Stimulated activated CD4-positive, alpha-beta T cell treated with anti-CD3 and anti-CD28 coated beads, Interleukin-1b, Interleukin-23, amount 100 ng/mL, for 4 hours (primary cell): ENCODE measurements around the gene CACNA1I.
A peak's percentile ranks its signal among the peaks of the same experiment; 100 is the strongest.

Experiments used
- DNase-seq, 2 donors: peaks; one replicate each; pipeline ENCODE4 v3.0.0-alpha.2; 2020; ENCODE audit warnings: low read depth in 2 of 2

The CACNA1I gene

DNA sequence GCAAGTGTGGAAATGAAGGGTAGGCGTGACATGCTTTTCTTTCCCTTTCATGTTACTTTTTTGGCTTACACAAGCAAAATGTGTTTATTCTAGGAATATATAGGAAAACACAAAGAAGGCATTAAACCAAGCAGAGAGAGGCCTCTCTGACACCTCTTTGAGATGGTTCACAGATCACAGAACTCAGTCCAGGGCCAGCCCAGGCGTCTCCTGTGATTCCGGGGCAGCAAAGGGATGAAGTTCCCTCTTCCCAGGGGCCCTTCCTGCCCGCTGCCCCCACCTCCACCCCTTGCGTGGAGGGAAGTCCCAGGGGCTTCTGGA is 78.0 kb downstream of the CACNA1I start:
- no peak for DNase-seq

DNA sequence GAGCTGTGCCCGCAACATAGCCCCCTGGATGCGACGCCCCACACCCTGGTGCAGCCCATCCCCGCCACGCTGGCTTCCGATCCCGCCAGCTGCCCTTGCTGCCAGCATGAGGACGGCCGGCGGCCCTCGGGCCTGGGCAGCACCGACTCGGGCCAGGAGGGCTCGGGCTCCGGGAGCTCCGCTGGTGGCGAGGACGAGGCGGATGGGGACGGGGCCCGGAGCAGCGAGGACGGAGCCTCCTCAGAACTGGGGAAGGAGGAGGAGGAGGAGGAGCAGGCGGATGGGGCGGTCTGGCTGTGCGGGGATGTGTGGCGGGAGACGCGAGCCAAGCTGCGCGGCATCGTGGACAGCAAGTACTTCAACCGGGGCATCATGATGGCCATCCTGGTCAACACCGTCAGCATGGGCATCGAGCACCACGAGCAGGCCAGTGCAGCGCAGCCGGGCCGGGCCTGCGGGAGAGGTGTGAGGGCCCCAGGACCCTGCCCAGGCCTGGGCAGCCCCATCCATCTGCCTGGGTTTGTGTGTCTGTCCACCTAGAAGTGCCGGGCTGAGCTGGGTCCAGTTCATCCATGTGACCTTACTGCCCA is 79.0 kb downstream of the CACNA1I start:
- DNase-seq, result no peak

DNA sequence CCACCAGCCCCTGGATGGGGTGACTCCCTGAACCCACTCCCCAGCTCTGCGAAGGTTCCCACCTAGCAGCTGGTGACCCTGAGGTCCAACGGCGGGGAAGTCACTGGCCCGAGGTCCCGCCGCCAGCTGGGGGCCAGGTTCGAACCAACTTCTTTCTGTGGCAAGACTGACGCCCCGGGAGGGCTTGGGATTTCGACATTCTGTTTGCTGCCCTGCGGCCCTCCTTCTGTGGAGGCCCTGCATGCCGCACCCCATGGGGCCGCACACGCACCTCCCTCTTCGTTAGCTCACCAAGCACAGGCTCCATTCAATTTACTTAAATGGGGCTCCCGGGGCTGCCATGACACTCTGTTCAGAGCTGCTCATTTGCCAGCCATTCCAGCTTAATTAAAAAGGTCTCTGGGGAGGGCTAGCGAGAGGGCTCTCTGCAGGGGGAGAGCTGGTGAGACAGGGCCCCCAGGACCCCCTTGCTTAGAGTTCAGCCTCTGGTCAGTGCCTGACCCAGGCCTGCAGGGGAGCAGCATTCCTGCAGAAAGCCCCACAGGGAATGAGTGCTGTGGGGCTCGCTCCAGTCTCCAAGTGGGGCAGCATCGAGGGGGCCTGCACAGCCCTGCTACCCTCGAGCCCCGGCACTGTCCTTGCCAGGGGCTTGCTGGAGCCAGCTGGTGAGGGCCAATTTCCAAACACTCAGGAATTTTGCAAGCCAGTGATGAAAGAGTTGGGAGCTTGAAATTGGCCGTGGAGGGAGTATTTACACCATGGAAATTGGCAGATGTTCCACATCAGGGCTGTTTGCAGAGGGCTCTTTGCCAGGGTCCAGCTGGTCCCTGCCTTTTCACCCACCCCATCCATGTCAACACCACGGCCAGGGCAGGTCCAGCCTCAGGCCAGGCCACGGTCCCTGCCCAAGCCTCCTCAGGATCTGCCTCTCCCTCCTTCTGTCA is 80.8 kb downstream of the CACNA1I start:
- DNase-seq, result no peak

GRCh38 chr22:39652990-39653786 is 82.6 kb downstream of the CACNA1I start:
- no peak for DNase-seq

DNA sequence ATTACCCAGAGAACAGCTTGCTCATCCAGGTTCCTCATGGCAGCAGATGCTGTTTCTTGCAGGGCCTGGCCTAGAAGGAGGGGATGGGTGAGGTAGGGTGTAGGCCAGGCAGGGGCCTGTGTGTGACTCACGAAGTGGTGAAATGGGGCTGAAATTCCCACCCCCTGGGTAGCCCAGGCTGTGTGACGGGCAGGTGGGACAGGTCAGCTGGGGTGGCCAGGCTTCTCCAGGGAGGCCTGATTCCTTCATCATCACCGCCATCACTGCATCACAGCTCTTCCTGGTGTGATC is 83.2 kb downstream of the CACNA1I start:
- DNase-seq, result no peak

GRCh38 chr22:39654131-39654926 is 83.8 kb downstream of the CACNA1I start:
- no peak for DNase-seq

DNA sequence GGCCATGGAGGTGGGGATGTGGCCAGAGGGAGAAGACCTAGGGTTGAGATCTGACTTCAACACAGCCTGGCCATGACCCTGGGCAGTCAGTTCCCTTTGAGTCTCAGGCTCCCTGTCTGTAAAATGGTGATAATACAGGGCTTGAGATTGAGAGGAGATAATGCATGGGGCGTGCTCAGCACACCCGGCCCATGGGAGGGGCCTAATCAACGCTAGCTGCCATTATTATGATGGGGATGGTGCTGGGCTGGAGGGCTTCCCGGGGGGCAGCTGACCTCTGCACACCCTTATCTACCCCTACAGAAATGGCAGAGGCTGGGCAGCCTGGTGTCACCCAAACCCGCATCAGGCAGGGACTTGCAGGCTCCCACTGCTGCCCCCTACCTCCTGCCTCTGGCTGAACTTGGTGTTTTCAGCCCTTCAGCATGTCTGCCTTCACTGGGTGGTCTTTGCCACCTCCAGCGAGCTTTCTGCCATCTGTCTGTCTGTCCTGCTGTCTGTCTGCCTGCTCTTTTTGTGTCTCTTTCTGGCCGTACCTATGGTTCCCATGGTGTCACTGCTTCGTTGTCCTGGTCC is 84.5 kb downstream of the CACNA1I start:
- no peak for DNase-seq

DNA sequence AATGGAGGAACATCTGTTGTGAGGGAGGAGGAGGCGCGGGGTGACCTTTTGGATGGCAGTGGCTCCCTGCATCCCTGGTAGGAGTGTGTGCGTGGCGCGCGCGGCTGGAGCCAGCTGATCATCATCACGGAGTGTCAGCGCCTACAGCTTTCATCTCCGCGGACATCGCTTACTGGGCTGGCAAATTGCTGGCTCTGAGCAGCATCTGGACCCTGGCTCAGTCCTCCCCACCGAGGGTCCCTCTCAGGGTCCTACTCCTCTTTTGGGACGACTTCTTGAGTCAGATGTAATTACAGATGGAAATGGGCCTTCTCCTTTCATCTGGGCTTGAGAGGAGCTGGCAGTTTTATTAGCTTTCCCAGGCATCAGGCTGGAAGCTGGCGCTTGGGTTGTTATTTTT is 85.3 kb downstream of the CACNA1I start:
- no peak for DNase-seq

DNA sequence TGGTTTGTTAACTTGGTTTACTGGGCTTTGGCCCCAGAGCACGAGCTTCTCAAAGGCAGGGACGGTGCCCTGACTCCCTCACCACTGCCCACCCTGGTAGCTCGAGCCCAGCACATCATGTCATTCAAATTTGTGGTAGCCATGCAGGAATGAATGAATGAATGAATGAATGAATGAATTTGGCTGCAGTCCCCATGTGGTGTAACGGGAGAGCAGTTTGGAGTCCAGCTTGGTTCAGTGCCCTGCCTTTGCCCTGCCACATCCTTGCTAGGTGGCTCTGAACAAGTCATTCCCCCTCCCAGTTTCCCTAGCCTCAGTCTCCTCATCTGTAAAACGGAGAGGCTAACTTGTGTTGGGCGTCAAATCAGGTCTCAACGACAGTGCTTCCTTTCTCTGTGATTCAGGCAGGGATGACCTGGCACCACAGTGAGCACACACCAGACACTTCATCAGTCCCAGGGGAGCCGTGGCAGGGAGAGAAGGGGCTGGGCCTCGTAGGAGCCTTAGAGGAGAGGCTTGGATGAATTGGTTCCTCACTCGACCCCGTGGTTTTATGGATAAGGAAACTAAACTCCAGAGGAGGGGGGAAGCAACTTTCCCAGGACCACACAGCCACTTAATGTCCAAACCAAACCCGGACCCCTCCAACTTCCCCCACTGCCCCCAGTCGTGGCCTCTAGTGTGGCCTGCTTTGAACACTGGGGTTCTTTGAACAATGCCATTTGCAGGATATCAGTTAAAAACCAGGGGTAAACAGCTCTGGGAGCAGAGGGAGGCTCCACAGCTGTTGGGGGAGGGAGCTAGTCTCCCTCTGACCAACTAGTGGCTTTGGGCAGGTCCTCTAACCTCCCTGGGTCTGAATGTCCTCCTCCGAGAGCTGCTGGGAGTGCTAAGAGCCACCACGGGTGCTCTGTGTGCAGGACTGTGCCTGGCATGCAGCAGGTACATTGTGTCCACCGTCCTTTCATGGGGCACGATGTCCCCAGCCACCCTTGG is 86.2 kb downstream of the CACNA1I start:
- DNase-seq, result no peak

- no peak for DNase-seq
Observed at GRCh38 chr22:39658367-39658766, 87.8 kb downstream of the CACNA1I start.

GRCh38 chr22:39658806-39659463 is 88.4 kb downstream of the CACNA1I start:
- DNase-seq, result no peak

DNA sequence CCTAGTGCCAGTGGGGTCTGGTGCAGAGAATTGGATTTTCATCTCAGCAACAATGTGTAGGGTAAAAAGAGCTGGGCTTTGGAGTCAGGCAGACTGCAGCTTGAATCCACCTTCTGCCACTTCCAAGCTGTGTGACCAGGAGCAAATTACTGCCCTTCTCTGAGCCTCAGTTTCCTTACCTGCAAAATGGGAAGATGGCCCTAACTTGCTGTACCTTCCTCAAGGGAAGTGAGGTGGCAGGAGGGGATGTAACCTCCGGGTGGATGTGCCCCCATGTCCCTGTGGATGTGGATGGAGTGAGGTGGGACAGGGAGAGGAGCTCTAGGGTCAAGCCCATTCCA is 90.9 kb downstream of the CACNA1I start:
- DNase-seq, result no peak

- peak; percentile 60 to 64 for DNase-seq
Observed at GRCh38 chr22:39661842-39662685, 91.5 kb downstream of the CACNA1I start.

- DNase-seq, result no peak
Observed at GRCh38 chr22:39662686-39663052, 92.1 kb downstream of the CACNA1I start.

DNA sequence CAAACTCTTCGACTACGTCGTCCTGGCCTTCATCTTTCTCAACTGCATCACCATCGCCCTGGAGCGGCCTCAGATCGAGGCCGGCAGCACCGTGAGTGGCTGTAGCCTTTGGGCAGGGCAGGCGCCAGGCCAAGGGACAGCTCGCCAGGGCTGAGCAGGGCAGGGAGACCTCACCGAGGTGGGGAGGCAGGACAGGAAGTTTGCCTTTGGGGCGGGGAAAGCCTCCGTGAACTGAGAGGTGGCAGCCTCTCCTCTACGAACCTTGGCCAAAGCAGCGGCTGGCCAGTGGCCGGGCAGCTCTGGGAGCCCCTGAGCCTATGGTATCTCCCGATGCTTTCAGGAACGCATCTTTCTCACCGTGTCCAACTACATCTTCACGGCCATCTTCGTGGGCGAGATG is 93.2 kb downstream of the CACNA1I start:
- DNase-seq, result no peak

GRCh38 chr22:39664485-39665200 is 94.1 kb downstream of the CACNA1I start:
- DNase-seq, result peak; percentile 16 to 23

DNA sequence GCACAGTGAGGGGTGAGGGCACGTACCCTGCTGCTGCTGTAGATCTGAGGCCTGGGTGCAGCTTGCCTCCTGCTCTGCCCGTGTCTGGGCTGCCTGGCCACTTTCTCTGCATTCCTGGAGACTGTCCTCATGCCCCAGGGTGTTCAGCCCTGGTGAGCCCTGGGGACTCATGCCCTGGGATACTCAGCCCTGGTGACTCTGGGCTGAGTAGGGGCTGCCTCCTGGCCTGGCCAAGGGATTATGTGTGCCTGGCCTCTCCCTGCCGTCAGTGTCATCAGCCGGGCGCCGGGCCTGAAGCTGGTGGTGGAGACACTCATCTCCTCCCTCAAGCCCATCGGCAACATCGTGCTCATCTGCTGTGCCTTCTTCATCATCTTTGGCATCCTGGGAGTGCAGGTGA is 94.7 kb downstream of the CACNA1I start:
- no peak for DNase-seq

GRCh38 chr22:39665661-39666431 is 95.3 kb downstream of the CACNA1I start:
- no peak for DNase-seq
